Hematopoietic multipotent progenitor cell treated with erythropoietin and hydrocortisone succinate and interleukin-3 and kit ligand, for 15 days (in vitro differentiated cells): Measurements from ENCODE around the gene GBP1.
"Not testable (repeated sequence)": the region's sequence is repeated elsewhere in the genome, so short reads cannot be mapped to it uniquely, and the experiment has no call there.

ENCODE experiments used
- DNase-seq: peaks from one replicate; pipeline ENCODE4 v3.0.0-alpha.2; 2015; ENCODE audit warnings: low spot score

The GBP1 gene, protein sequence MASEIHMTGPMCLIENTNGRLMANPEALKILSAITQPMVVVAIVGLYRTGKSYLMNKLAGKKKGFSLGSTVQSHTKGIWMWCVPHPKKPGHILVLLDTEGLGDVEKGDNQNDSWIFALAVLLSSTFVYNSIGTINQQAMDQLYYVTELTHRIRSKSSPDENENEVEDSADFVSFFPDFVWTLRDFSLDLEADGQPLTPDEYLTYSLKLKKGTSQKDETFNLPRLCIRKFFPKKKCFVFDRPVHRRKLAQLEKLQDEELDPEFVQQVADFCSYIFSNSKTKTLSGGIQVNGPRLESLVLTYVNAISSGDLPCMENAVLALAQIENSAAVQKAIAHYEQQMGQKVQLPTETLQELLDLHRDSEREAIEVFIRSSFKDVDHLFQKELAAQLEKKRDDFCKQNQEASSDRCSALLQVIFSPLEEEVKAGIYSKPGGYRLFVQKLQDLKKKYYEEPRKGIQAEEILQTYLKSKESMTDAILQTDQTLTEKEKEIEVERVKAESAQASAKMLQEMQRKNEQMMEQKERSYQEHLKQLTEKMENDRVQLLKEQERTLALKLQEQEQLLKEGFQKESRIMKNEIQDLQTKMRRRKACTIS

DNA sequence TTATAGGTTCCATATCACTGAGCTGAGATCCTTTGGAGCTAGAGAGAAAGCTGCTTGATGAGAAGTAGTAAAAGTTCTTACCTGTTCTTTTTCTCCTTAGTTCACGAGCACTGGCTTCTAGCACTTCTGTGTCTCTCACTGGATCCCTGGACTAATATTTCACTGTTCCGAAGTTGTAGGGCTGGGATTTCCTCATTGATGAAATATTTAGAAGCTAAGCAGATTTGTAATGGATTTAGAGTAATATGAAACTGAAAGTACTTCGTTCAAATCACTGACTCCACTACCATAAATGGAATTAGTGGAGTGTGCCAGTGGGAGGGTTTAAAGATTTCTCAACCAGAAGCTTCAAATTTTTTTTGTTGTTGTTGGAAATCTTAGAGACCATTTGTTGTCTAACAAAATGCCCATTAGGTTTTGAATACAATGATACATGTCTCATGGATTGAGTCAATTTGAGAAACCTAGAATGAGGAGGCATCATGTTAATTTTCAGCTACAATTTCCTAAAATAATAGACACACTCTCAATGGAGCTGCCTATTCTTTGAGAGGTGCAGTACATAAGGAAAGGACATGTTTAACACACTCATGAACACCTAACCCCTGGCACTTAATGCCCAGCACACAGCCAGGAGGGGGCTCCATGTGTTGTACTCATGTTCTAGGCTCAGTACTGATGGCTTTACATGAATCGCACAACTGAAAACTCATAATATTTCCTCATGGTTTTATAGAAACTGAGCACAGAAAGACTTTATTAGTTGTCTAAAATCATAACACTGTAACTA lies at the start of gene GBP1:
Gene GBP1 (minus strand): TSS at position 130 of the 790 bp plus-strand sequence. CDS start 1,974 bp downstream, outside the sequence.
- no peak for DNase-seq

DNA sequence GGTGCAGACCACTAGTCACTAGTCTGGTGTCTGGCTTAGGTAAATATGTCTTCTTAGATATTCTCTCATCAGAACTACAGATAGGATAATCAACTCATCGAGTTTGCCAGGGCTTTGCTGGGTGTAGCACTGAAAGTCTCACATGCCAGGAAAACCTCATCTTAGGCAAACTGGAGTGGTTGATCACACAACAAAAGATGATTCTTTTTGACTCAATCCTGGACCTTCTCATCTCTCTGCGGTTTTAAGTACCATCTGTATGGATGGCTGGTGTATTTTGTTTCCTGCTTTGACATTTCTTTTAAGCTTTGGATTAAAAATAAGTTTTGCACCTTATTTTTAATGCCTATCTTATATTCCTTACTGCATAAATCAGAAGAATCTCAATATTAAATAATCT lies 49.7 kb upstream of the GBP1 start:
- DNase-seq, result no peak

DNA sequence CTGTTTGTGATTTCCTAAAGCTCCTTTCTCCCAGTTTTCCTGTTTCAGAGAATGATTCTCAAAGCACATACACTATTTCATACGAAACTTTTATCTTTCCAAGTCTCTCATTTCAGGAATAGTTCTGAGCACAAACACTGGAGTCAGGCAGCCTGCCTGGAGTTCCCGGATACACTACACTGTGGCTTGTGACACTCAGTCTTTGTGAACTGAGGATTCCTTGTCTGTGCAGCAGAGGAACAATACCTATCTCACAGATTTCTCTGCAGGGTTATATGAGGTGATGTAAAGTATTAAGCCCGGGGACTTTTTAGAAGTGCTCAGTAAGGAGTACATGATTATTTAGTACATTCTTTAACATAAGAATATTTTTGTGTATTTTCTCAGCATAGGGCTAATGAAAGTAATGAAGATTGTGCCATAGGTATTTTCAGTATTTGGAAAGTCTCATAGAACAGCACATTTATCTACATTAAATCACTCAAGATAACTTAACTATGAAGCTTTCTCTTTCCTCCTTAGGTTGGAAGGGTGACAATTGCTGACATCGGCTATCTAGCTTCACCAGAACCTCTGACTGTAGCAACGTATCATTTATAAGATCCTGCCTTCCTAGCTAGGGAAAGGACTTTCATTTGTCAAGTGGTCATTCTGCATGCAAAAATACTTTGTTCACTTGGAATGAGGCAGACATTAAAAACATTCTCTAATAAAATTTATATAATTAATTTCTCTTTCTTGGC lies 48.0 kb upstream of the GBP1 start:
- no peak for DNase-seq

DNA sequence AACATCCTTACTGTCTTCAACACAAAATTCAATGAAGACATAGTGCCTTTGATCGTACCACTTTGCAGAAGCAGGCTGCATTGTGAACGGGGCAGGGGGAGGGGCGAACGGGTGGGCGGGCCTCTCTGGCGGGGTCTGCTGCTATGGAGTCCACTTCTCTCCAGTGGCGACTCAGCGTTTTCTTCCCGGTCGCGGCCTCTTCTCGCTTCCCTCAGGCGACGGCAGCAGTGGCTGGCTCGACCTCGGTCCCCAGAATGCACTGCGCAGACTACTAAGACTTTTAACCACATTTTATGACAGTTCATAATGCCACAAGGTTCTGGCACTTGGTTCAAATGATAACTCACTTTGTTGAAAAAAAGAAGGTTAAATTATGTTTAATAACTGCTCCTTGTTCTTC lies 39.7 kb upstream of the GBP1 start:
- DNase-seq, result no peak

DNA sequence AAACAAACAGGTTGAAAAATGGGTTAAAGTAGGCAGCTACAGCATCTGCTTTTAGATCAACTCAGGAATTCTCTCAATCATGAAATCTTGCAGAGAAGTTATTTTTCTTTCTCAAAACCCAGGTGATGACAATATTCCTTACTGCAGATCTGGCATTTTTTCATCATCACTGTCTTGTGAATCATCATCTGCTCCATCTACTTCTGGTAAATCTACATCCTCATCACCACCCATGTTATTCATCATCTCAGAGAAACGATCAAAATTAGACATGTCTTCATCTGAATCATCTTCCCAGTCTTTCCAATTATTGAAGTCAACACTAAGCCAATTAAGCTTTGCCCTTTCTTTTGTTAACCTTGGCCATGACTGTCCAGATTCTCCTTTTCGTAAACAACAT lies 39.1 kb upstream of the GBP1 start:
- DNase-seq, result no peak

DNA sequence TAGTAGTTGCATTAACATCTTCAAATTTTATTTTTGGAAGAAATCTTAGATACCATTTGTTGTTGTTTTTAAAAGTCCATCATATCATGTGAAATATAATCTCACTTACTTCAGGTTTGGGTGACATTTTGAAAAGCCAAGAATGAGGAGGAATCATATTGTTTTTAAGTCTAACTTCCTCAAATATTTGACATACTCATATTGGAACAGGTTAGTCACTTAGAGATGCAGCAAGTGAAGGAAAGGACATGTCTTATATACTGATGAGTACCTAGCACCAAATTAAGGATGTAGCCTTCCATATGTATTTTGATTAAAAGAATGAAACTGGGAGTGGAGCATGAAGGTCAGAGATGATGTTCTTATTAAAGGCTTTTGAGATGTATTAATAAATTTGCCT lies 37.0 kb upstream of the GBP1 start:
- DNase-seq, result no peak

DNA sequence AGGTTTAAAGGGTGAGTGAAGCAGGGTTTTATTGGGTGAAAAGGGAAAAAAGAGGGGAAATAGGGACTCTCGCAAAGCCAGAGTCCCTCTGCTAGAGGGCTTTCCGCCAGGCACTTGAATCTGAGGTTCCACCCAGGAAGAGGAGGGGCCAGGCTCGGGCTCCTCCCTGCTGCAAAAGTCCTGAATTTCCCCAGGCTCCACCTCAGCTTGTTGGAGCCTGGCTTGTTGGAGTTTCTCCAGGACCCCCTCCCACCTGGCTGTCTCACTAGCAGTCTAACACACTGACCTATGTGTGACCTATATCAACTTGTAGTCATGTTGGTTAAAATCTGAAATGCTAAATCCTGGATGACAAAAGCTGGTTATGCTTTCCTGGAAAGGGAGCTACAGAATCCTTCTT lies 35.4 kb upstream of the GBP1 start:
- no peak for DNase-seq

DNA sequence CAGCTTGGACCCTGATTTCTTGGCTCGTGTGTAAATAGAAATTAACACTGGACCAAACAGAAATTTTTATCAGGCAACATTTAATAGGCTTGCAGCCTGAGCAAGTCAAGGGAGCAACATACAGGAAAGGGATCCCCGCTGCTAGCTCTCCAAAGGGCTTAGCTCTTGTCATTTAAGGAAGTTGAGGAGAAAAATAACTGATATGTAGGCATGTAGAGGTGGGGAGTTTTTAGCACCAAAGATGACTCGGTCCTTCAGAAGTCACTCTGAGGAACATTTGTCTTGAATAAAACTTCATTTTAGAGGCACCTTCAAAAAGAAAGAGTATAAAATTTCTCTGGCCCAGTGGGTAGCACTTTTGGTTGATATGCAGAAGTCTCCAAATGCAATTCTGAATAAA lies 33.8 kb upstream of the GBP1 start:
- DNase-seq, result no peak

DNA sequence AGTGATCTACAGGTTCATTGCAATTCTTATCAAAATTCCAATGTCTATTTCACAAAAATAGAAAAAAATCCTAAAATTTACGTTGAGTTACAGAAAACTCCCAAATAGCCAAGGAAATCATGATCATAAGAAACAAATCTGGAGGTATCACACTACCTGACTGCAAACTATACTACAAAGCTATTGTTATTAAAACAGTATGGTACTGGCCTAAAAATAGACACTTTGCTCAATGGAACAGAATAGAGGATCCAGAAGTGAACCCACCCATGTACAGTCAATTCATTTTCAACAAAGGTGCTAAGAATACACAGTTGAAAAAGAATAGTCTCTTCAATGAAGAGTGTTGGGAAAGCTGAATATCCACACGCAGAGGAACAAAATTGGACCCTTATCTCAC lies 30.7 kb upstream of the GBP1 start:
- no peak for DNase-seq

DNA sequence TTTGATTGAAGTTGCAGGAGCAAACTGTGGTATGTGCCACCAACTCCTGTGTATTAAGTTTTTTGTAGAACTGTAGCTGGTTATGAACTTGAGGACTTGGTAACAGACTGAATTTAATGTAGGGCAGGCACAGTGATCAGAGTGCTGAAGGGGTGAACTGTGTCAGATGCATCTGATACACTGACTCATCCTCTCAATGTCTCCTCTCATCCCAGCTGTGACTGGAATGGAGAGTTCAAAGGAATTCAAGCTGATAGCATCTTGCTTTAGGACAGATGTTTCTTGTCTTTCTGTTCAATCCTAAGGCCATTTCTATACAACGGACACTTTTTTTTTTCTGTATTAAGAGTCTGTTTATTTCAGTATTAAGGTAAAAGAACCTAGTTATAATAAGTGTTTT lies 25.0 kb upstream of the GBP1 start:
- no peak for DNase-seq

DNA sequence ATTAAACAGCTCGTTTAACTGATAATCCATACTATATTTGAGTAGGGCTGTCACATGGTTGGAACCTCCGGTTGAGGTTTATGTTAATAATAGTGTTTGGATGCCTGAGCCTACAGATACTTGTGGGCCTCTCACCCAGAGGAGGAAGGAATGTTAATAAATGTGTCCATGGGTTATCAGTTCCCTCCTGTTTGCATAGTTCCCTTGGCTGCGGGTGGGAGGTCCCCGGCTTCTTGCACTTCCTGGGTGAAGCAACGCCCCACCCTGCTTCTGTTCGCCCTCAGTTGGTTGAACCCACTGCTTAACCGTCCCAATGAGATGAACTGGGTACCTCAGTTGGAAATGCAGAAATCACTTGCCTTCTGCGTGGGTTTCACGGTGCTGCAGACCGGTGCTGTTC lies 23.6 kb upstream of the GBP1 start:
- DNase-seq, result no peak

DNA sequence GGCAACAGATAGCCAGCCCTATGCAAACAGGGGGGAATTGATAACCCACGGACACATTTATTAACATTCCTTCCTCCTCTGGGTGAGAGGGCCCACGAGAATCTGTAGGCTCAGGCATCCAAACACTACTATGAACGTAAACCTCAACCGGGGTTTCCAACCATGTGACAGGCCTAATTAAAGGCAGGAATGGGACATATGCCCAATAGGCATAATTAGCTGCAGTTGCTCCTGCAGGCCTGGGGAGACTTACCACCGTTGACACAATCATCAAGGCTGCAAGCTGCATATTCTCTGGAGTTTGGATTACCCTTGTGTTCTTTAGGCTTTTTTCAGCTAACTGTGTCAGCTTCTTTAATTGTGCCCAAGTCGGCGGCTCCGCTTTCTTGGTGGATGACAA lies 22.2 kb upstream of the GBP1 start:
- no peak for DNase-seq

DNA sequence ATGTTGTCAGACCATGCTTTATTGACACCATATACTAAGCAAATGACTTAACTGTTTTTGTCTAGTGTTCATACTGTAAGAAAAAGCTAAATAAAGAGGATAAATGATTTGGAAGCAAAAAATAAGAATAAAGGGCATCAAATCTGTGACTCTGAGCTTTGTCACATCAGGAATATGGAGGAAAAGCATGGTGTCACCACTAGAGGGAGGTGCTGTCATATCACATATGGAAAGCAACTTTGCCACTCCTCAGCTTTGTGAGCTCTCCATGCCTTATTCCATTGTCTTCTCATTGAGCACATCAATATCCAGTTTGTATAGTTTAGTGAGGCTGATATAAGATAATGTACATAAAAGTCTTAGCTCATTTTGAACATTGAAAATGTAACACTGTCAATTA lies 20.8 kb upstream of the GBP1 start:
- no peak for DNase-seq

DNA sequence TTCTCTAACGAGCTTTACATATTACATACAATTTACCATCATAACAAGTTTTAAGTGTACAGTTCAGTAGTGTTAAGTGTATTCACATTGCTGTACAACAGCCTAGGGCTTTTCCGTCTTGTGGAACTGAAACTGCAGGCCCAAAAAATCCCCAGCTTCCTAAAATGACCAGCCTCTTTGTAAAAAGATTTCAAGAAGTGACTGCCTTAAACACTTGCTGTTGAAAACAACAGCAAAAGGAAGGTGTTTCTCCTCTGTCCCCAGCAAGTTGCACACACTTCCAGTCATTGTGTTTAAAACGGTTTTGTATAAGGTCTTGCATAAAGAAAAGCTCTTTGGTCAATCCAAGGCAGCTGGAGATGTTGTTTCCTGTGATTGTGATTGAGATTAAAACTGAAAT lies 16.0 kb upstream of the GBP1 start:
- DNase-seq, result no peak

DNA sequence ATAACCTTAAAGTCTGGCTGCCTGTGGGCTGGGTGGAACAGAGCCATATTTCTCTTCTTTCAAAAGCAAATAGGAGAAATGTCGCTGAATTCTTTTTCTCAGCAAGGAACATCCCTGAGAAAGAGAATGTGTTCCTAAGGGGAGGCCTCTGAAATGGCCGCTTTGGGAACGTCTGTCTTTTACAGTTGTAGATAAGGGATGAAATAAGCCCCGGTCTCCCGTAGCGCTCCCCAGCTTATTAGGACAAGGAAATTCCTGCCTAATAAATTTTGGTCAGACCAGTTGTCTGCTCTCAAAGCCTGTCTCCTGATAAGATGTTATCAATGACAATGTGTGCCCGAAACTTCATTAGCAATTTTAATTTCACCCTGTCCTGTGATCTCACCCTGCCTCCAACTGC lies 15.1 kb upstream of the GBP1 start:
- not testable (repeated sequence) for DNase-seq

DNA sequence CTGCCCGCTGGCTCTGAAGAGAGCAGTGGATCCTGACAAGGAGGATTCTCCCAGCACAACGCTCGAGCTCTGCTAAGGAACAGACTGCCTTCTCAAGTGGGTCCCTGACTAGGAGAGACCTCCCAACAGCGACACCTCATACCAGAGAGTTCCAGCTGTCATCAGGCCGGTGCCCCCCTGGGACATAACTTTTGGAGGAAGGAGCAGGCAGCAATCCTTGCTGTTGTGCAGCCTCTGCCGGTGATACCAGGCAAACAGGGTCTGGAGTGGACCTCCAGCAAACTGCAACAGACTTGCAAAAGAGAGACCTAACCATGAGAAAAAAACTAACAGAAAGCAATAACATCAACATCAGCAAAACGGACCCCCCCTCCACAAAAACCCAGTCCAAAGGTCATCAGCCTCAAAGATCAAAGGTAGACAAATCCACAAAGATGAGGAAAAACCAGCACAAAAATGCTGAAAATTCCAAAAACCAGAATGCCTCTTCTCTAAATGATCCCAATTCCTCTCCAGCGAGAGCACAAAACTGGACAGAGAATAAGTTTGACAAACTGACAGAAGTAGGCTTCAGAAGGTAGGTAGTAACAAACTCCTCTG lies 7.6 kb upstream of the GBP1 start:
- DNase-seq, result not testable (repeated sequence)

DNA sequence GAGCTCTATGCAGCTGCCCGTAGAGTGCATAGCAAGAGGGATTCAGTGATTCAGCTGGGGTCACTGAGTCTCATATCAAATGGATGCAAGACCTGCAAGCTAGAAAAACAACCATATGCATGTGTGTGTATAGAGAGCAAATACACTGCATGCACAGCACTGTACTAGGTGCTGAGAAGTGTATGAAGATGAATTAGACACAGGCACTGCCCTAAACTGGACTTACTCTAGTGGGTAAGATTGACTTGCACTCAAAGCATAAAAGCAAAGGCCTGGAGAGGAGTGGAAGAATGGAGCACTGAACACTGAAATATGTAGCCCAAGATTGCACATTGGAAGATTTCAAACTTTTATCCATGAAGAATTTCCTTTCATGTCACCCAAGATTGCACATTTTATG lies 5.5 kb upstream of the GBP1 start:
- DNase-seq, result no peak

DNA sequence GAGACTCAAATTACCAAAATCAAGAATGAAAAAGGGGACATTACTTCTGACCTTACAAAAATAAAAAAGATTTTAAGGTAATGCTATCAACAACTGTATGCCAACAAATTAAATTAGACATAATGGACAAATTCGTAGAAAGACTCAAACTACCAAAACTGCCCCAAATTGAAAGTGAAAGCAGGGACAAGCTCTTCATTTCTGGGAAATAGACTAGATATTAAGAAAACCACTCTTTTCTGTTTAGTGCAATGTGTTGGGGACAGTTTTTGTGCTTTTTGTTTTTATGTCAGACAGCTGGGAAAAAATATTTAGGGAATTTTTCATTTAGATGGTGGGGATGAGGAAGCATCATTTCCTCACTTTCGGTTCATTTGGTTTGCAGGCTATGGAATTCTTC lies 4.9 kb upstream of the GBP1 start:
- DNase-seq, result peak; percentile 51

DNA sequence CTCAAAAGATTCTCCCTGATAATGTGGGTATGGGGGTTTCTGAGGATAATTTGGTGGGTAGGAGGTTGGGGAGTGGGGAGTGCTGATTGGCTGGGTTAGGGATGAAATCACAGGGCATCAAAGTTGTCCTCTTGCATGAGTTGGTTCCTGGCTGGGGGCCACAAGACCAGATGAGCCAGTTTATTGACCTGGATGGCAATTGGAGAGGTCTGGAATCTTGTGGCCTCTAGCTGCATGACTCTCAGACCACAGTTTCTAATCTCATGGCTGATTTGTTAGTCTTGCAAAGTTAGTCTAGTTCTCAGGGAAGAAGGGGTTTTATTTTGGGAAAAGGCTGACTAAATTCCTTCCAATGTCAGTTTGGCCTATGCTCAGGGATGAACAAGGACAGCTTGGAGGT lies 3.3 kb upstream of the GBP1 start:
- DNase-seq, result no peak

DNA sequence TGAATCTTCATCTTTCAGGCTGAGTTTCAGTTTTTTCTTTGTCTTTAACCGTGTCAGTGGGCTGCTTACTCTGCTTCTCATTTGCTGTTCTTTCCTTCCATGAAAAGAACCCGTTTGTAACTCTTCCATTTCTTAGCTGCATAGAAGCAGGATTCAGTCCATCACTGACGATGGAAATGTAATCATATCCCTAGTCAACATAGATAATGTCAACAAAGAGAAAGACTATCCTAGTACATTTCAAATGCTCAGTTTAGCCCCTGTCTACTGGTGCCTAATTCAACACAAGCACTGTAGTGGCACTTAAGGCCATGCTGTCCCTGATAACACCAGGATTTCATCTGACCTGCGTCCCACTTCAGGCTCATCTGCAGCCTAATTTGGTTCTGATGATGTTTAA lies 376 bp downstream of the GBP1 start:
- DNase-seq, result no peak

DNA sequence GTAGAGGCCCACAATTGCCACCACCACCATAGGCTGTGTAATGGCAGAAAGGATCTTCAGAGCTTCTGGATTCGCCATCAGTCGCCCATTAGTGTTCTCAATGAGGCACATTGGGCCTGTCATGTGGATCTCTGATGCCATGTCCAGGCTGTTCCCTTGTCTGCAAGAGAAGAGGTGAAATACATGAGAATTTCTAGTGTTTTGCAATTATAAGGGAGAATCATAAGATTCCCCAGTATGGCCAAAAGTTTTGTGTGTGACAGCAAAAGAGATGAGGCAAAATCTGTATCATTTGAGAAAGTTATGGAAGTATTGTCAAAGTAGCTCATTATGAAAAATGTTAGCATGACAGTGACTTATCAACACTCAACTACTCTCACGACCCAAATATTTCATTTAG lies 1.9 kb downstream of the GBP1 start:
- DNase-seq, result no peak

DNA sequence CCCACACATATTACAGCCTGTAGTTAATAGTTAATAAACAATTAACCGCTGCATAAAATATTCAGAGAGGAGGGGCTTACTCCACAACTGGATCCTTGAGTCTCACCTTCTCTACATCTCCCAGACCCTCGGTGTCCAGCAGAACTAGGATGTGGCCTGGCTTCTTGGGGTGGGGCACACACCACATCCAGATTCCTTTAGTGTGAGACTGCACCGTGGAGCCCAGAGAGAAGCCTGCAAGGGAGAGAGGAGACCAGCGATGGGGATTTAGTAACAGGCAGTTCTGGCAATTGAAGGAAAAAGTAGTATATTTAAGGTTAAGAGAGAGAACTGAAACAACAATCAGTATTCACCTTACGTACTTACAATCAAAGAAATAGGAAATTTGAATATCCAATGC lies 4.9 kb downstream of the GBP1 start:
- DNase-seq, result no peak
